PC-9 (cell line): ENCODE results near the gene ATXN1.

Experiments
- CTCF ChIP-seq: fragments of 200-600 bp; sonication (generic); conservative IDR thresholded peaks from 2 replicates; pipeline ENCODE4 v1.6.1; 2017; ENCODE audit warnings: mixed run types, antibody characterized with exemption, mild to moderate bottlenecking, moderate library complexity
- EZH2 ChIP-seq: fragments of 200-600 bp; sonication (generic); IDR thresholded peaks from 2 replicates; pipeline ENCODE4 v1.8.0; 2017; ENCODE audit warnings: antibody characterized with exemption, low read depth

- no peak for TF ChIP-seq CTCF
- TF ChIP-seq EZH2: no peak
Measured at GRCh38 chr6:16748025-16748319, 13.3 kb downstream of the ATXN1 start.
